ENCODE data around the gene SIRPB1. TPM values are rescaled to one million over a fixed set of nuclear protein-coding genes. Genes with fewer than 3 reads are reported as not detected.
"Not testable (repeated sequence)": the region's sequence is repeated elsewhere in the genome, so short reads cannot be mapped to it uniquely, and the experiment has no call there.

The SIRPB1 gene
- total RNA-seq, 2 donors from 2014 or later = 0.42 to 0.66 TPM

DNA sequence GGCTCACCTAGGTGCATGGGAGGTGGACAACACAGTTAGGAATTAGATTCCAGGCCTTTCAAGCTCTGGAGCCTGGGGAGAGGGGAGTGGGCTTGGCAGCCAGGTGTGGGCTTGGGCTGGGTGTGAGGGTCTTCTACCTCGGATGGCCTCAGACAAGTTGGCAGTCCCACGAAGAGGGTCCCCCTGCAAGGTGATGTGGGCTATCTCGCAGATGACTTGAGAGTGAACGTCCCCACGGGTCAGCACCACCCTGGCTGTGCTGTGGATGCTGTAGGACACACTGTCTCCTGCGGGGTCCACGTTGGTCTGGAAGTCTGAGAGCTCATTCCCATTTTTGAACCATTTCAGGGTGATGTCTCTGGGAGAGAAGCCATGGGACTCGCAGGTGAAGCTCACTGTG lies 48.2 kb downstream of the SIRPB1 start:
- not testable (repeated sequence) for H3K36me3 ChIP-seq (ENCODE audit: control insufficient read depth, insufficient read depth, low read length); H3K27ac ChIP-seq (ENCODE audit: low read depth, low read length); H3K4me3 ChIP-seq (ENCODE audit: low read length); H3K4me1 Mint-ChIP-seq; H3K4me1 ChIP-seq (ENCODE audit: control insufficient read depth, insufficient read depth, low read length); DNase-seq; H3K27me3 ChIP-seq (ENCODE audit: control insufficient read depth, insufficient read depth, low read length, poor library complexity, severe bottlenecking); H3K36me3 Mint-ChIP-seq (ENCODE audit: low read depth); H3K27ac Mint-ChIP-seq; H3K27me3 Mint-ChIP-seq (ENCODE audit: insufficient read depth); H3K4me3 Mint-ChIP-seq; H3K9me3 ChIP-seq (ENCODE audit: control insufficient read depth, low read length); H3K9me3 Mint-ChIP-seq; H3K9ac ChIP-seq (ENCODE audit: extremely low read depth, low read length, poor library complexity, severe bottlenecking)
- WGBS, 2 experiments (ENCODE audit: insufficient coverage in 1 of 2, insufficient read length in 1 of 2) = 91 to 94% methylated on average over 2 to 8 of the region's 8 CpGs

Other genes with a start within 250 kb of the SIRPB1 start
- gene FKBP1A, start 227.0 kb downstream of the SIRPB1 start, total RNA-seq = 100 to 1,000 TPM; 181 to 185 TPM
- gene NSFL1C, start 153.2 kb downstream of the SIRPB1 start, total RNA-seq = 100 to 1,000 TPM in 1 of 2 donors, 10 to 100 TPM in 1; 90.9 to 117 TPM
- gene SIRPB2, start 128.6 kb downstream of the SIRPB1 start, total RNA-seq = not detected
- gene SIRPD, start 62.3 kb downstream of the SIRPB1 start, total RNA-seq = not detected
- gene SIRPG, start 37.8 kb upstream of the SIRPB1 start, total RNA-seq = not detected

Measured in endodermal cell (in vitro differentiated cells).